Type B pancreatic cell (in vitro differentiated cells): Measurements from ENCODE around the gene IMMP2L. TPM values are rescaled to one million over a fixed set of nuclear protein-coding genes. Genes with fewer than 3 reads are reported as not detected.
"Not testable (repeated sequence)": the region's sequence is repeated elsewhere in the genome, so short reads cannot be mapped to it uniquely, and the experiment has no call there.

Source experiments
- DNase-seq: peaks from one replicate; pipeline ENCODE4 v3.0.0; 2021; ENCODE audit warnings: mixed read lengths; ENCODE audit not compliant: unreplicated experiment; ENCODE audit errors: extremely low spot score
- H3K27ac Mint-ChIP-seq: 2 replicates; pipeline ENCODE4 v1.8.0; 2021; ENCODE audit warnings: mild to moderate bottlenecking, mixed read lengths
- H3K27me3 Mint-ChIP-seq: 2 replicates; pipeline ENCODE4 v1.8.0; 2021; ENCODE audit warnings: mixed read lengths
- H3K36me3 Mint-ChIP-seq: 2 replicates; pipeline ENCODE4 v1.8.0; 2021; ENCODE audit warnings: mixed read lengths
- H3K4me1 Mint-ChIP-seq: one replicate; pipeline ENCODE4 v1.8.0; 2021; ENCODE audit warnings: mixed read lengths; ENCODE audit not compliant: unreplicated experiment
- H3K4me3 Mint-ChIP-seq: 2 replicates; pipeline ENCODE4 v1.8.0; 2021; ENCODE audit warnings: mild to moderate bottlenecking, mixed read lengths
- H3K9me3 Mint-ChIP-seq: 2 replicates; pipeline ENCODE4 v1.8.0; 2021; ENCODE audit warnings: mixed read lengths
- CTCF ChIP-seq: fragments of 200-600 bp; sonication (generic); conservative IDR thresholded peaks from 2 replicates; pipeline ENCODE4 v1.5.0; 2021; ENCODE audit warnings: antibody characterized with exemption, mild to moderate bottlenecking
- total RNA-seq: library from RNA; stranded (reverse); gene quantifications from 2 replicates; pipeline ENCODE4 v1.2.1, GENCODE V29; 2021; ENCODE audit warnings: low replicate concordance

Gene IMMP2L
- total RNA-seq, 1 donor from 2014 or later: 23.0 TPM

DNA sequence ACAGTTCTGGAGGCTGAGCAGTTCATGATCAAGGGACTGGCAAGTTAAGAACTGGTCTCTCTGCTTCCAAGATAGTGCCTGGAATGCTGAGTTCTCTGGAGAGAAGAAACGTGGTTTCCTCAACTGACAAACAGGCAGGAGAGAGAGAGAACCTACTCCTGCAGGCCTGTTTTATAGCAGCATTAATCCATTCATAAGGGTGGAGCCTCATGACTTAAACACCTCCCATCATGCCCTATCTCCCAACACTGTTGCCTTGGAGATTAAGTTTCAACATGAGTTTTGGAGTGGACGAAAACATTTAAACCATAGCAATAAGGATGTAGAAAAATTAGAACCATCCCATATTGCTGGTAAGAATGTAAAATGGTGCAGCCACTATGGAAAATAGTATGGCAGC lies 32.3 kb upstream of the IMMP2L start:
- H3K27me3 Mint-ChIP-seq: no peaks in the 10 kb centered on the region

GRCh38 chr7:111593343-111593742 lies 31.1 kb upstream of the IMMP2L start:
- Mint-ChIP-seq H3K4me1 (no peaks in the 10 kb centered on the region), H3K9me3 (no peaks in the 10 kb centered on the region), H3K27me3 (no peaks in the 10 kb centered on the region), H3K4me3 (no peak overlapping the region), H3K36me3 (no peaks in the 10 kb centered on the region), H3K27ac (no peak overlapping the region)
- no peak for DNase-seq
- no peak for TF ChIP-seq CTCF

More for the DNA sequence above, 32.3 kb upstream of the IMMP2L start:
- Mint-ChIP-seq H3K4me3 (no peak overlapping the region), H3K4me1 (no peaks in the 10 kb centered on the region), H3K36me3 (no peaks in the 10 kb centered on the region), H3K27ac (no peak overlapping the region), H3K9me3 (no peaks in the 10 kb centered on the region)
- DNase-seq: no peak
- no peak for TF ChIP-seq CTCF

- no peak overlapping the region for H3K27ac Mint-ChIP-seq
- H3K36me3 Mint-ChIP-seq: no peaks in the 10 kb centered on the region
- H3K4me1 Mint-ChIP-seq: no peaks in the 10 kb centered on the region
- no peak for DNase-seq
- no peak for TF ChIP-seq CTCF
- no peaks in the 10 kb centered on the region for H3K9me3 Mint-ChIP-seq
- no peaks in the 10 kb centered on the region for H3K27me3 Mint-ChIP-seq
- no peak overlapping the region for H3K4me3 Mint-ChIP-seq
Measured at GRCh38 chr7:111588065-111588433, 25.8 kb upstream of the IMMP2L start.

DNA sequence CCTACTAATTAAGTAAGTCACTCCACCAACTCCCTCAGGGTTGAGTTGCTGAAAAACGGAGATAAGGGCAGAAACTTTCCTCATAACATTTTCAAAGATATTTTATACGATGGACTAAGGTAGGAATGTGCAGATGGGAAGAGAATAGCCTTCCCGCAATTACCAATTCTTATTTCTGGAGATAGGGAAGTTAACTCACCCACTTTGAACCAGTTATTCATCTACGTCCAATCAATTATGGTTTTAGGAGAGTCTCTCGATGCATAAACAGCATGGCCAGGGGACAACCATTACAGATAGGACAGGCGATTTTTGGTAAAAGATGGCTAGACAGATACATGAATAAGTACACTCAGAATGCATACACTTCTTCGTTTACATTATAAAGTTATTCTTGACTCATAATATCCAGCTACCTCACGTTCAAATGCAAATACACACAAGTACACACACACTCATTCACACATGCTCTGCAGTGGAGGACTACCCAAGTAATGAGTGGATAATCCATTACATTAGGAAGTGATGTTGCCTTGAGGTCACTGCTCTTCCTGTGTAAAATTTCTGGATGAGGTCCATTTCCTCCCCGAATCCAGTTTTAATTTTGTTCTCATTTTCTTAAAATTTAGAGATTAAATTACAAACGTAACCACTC lies 25.2 kb upstream of the IMMP2L start:
- H3K27me3 Mint-ChIP-seq: no peaks in the 10 kb centered on the region
- no peak for TF ChIP-seq CTCF
- no peak overlapping the region for H3K4me3 Mint-ChIP-seq
- no peak for DNase-seq
- no peak overlapping the region for H3K27ac Mint-ChIP-seq
- H3K9me3 Mint-ChIP-seq: no peaks in the 10 kb centered on the region
- H3K4me1 Mint-ChIP-seq: no peaks in the 10 kb centered on the region
- H3K36me3 Mint-ChIP-seq: no peaks in the 10 kb centered on the region

- Mint-ChIP-seq H3K4me3 (no peak overlapping the region), H3K9me3 (no peaks in the 10 kb centered on the region), H3K27me3 (no peaks in the 10 kb centered on the region), H3K27ac (no peak overlapping the region), H3K36me3 (no peaks in the 10 kb centered on the region), H3K4me1 (no peaks in the 10 kb centered on the region)
- no peak for TF ChIP-seq CTCF
- no peak for DNase-seq
Measured at GRCh38 chr7:111586711-111587409, 24.6 kb upstream of the IMMP2L start.

GRCh38 chr7:111581784-111582488 lies 19.6 kb upstream of the IMMP2L start:
- H3K4me1 Mint-ChIP-seq, H3K27me3 Mint-ChIP-seq, H3K27ac Mint-ChIP-seq, H3K9me3 Mint-ChIP-seq, H3K36me3 Mint-ChIP-seq, DNase-seq, H3K4me3 Mint-ChIP-seq: not testable (repeated sequence)

DNA sequence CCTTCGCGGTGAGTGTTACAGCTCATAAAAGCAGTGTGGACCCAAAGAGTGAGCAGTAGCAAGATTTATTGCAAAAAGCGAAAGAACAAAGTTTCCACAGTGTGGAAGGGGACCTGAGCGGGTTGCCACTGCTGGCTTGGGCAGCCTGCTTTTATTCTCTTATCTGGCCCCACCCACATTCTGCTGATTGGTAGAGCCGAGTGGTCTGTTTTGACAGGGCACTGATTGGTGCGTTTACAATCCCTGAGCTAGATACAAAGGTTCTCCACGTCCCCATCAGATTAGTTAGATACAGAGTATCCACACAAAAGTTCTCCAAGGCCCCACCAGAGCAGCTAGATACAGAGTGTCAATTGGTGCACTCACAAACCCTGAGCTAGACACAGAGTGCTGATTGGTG lies 18.9 kb upstream of the IMMP2L start:
- DNase-seq, H3K27me3 Mint-ChIP-seq, H3K4me1 Mint-ChIP-seq, H3K27ac Mint-ChIP-seq, H3K36me3 Mint-ChIP-seq, H3K9me3 Mint-ChIP-seq, H3K4me3 Mint-ChIP-seq: not testable (repeated sequence)
